Stimulated activated CD8-positive, alpha-beta memory T cell treated with anti-CD3 and anti-CD28 coated beads, Interleukin-15, amount 100 ng/mL, for 1 hour (primary cell): ENCODE data around the gene TMEM217.
"Not testable (repeated sequence)": the region's sequence is repeated elsewhere in the genome, so short reads cannot be mapped to it uniquely, and the experiment has no call there.

Experiments used
- DNase-seq: peaks from one replicate; pipeline ENCODE4 v3.0.0-alpha.2; 2020; ENCODE audit warnings: low read depth

Gene TMEM217

GRCh38 chr6:37257634-37258404, at the start of gene TMEM217, which contains the start of gene TBC1D22B:
TSS of gene TMEM217 (minus strand) at chr6:37258144. CDS start at chr6:37219030, 39,114 bp downstream.
TSS of gene TBC1D22B (plus strand) at chr6:37257772. CDS start at chr6:37257918, 146 bp downstream.
- DNase-seq, result peak; percentile 92

DNA sequence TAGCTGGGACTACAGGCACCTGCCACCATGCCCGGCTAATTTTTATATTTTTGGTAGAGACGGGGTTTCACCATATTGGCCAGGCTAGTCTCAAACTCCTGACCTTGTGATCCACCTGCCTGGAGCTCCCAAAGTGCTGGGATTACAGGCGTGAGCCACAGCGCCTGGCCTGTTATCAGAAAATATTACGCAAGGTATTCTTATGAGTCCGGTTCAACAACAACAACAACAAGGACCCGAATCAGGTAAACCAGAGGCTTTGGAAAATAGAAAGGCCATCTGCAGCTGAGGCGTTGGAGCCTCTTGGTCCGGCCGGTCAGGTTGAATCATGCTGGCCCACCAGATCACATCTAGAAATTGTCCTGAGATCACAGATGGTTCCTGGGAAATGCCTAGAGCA, 49.5 kb upstream of the TMEM217 start:
- DNase-seq, result not testable (repeated sequence)

GRCh38 chr6:37306624-37307222, 48.8 kb upstream of the TMEM217 start:
- no peak for DNase-seq

DNA sequence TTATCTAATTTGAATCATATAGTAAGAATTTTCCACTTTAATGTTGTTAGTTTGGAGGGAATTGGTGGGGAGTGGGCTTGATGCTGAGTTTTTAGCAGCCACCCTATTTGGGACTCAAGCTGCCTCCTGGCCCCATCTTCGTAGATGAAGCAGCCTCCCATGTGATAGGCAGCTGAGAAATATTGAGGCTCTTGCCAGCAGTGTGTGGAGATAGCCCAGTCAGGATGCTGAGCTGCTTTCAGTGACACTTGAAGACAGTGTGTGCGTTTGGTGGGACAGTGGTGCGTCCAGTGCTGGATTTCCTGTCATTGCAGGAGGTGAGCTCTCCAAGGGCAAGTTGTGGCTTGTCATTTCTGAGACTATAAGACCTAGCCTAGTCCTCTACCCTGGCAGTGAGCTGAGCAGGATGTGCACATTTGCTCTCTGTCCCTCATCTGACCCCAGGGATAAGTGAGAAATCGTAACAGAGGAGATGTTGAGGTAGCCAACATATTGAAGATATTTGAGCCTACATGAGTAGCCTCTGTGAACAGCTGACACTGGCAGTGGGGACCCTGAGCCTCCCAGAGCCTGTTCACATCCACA, 48.0 kb upstream of the TMEM217 start:
- DNase-seq, result no peak

- DNase-seq, result no peak
These were observed 46.8 kb upstream of the TMEM217 start for GRCh38 chr6:37304766-37305165.

DNA sequence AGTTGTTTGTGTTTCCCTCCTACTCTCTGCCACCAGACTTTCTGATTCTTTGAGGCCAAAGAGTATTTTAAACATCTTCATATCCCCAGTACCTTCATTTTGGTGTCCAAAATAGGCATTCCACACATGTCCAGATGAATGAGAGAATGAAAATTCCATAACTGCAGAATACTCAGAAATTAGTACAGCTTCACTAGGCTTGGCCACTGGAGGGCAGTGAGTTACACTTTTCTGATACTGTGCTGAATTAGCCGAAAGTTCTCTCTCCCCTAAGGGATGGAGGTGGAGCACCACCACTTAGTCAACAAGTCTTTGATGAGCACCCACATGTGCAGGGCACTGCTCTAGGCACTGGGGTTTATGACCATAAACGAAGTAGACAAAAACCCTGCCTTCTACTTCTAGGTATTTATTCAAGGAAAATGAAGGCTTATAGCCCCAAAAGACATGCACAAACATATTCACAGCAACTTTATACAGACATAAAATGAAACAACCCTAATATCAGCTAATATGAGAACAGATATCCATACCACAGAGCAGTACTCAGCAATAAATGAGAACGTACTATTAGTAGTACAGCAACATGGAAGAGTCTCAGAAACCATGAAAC, 46.1 kb upstream of the TMEM217 start:
- no peak for DNase-seq

- no peak for DNase-seq
These were observed 45.2 kb upstream of the TMEM217 start for GRCh38 chr6:37303091-37303660.

DNA sequence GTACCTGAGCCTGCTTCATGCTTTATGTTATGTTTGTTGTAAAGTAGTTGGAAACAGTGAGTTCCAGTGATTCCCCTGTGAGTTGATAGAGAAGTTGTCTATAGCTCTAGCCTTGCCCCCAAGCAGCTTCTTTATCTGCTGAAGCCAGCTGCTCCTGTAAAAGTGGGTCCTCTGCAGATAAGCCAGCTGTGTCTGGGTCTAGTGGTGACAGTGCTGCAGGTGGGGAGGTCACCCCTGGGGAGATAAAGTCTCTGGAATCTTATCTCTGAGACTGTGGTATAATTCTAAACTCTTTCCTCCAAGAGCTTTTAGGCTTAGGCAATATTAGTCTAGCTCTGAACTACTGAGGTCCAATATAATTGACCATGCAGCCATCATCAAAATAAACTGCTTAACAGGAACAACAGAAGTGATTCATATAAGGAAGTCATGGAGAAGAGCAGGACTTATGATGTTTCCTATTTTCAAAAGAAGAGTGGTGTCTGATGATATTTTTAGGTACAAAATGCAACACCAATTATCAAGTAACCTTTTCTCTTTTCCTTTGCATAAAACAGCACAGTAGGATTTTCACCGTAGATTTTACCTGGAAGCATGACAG, 44.2 kb upstream of the TMEM217 start:
- no peak for DNase-seq

DNA sequence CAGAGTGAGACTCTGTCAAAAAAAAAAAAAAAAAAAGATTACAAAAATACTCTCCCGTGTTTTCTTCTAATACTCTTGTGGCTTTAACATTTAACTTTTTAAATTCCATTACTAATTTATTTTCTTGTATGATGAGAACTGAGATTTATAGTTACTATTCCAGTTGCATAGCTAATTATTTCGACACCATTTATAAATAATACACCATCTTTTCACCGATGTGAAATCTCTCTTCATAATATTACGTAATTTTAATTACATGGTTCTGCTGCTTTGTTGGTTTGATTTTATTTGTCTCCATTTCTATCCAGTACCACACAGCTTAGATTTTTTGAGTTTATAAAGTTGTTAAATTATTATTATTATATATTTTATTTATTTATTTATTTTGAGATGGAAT, 42.0 kb upstream of the TMEM217 start:
- DNase-seq, result no peak

DNA sequence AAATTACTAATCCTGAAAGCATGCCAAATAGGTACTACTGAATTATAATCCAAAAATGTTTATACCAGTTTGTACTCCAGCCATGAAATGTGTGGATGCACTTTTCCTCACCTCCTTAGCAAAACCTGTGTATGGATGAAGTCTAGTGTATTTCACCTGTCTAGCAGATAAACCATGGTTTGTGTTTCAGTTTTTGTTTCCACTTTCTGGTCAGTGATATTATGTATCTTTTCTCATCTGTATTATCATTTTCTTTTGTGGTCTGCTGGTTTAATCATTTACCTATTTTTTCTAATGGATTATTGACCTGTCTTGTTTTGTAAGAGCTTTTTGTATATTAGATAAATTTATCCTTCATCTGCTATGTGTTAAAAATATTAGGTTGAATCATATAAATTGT, 41.0 kb upstream of the TMEM217 start:
- DNase-seq, result no peak

GRCh38 chr6:37297637-37298036, 39.7 kb upstream of the TMEM217 start:
- not testable (repeated sequence) for DNase-seq

- no peak for DNase-seq
These were observed 35.5 kb upstream of the TMEM217 start for GRCh38 chr6:37293426-37293825.

DNA sequence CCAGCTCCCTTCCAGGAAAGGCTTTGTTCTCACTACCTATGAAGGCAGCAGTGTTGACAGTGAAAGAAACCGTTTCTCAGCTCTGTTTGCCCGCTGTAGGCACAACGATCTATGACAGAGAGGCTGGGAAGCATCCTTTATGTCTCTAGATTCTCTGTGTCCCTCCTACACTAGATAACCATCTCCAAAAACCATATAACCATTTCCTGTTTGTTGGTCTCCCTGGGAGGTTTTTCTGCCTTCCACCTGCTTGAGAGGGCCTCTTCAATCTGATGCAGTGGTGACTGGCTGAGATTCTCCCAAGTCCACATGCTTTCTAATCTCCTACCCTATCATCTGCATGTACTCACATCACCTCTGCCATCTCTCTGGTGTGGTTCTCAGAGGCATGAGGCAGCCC, 32.0 kb upstream of the TMEM217 start:
- no peak for DNase-seq

DNA sequence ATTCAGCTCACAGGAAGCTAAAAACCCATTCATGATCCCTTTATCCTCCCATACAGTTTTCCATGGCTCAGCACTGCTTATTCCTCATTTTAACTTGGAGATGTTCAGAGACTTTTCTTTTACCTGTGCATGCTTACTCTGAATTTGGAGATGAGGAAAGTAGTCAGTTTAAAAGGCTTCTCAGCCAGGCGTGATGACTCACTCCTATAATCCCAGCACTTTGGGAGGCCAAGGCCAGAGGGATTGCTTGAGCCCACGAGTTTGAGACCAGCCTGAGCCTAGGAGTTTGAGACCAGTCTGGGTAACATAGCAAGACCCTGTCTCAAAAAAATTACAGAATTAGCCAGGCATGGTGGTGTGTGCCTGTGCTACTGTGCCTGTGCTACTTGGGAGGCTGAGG, 30.3 kb upstream of the TMEM217 start:
- no peak for DNase-seq

GRCh38 chr6:37287519-37288157, 29.7 kb upstream of the TMEM217 start:
- no peak for DNase-seq

- DNase-seq, result no peak
These were observed 27.9 kb upstream of the TMEM217 start for GRCh38 chr6:37285861-37286311.

DNA sequence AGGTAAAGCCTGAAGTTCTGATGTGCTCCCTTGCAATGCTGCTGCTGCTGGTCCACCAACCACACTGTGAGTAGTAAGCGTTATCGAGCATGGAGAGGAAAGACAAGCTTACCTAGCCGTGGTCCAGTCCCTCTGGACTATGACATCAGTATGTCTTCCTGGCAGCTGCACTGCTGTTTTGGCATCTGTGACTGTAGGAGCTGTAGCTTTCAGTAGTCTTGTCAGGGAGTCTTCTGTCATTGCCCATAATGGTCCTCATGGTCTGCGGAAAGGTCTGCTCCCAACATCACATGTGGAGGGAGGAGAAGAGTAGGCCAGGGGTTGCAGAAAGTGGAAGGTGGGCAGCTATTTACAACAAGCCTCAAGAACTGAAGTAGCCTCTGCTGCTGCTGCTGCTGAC, 26.8 kb upstream of the TMEM217 start:
- no peak for DNase-seq

DNA sequence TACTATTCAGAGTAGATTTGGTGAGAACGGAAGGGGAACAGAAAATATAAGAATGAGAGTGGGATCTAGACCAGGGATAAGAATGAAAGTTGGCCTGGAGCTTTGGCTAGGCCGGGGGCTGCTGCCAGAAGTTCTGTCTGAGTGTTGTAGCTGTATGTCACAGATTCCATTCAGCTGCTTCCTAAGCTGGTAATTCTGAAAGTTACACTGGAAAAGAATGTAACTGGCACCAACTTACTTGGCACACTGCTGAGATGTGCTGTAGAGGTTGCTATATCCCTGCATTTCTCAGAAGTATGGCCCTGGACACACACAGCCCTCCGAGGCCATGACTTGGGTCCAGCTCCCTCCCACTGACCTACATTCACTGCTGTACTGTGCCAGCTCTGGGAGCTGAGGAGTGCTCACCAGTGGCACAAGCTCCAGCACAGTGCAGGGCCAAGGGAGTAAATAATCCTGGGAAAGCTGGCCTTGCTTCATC, 25.8 kb upstream of the TMEM217 start:
- no peak for DNase-seq

DNA sequence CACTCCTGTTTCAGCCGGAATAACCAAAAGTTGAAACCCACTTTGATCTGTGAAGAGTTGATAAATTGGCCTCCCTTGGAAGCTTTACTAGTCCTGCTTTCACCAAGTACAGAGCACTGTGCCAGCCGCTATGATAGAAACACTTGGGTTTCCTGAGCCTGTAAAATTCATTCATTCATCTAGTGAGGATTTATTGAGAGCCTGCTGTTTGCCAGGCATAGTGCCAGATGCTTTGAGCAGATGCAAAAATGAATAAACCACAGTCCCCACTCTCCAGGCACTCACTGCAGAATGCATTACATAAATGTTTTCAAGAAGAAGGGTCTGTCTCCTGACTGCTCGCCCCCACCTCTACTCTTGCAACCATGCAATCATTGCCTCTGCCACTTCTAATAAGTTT, 25.3 kb upstream of the TMEM217 start:
- no peak for DNase-seq

DNA sequence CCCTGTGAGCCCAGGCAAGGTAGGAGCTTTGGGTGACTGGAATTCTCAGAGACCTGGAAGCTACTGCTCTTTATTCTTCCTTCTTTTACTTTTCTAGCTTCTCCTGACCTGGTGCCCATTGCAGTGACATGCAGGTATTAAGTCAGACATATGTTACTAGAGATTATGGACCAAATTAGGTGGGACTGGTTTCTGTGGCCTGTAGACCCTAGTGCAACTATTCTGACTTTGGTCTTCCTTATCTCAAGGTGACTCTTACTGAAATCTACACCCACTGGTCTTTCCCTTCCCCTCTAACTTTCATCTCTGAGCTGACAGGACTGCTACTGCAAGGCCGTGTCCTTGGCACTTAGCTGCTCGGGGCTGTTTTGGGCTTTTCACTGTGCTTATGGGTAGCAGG, 24.4 kb upstream of the TMEM217 start:
- no peak for DNase-seq

- DNase-seq, result no peak
These were observed 22.4 kb upstream of the TMEM217 start for GRCh38 chr6:37280162-37280887.
